Hematopoietic multipotent progenitor cell treated with erythropoietin and hydrocortisone succinate and interleukin-3 and kit ligand, for 17 days (in vitro differentiated cells): ENCODE results near the gene NPTN.

Experiments used
- DNase-seq: peaks from one replicate; pipeline ENCODE4 v3.0.0-alpha.2; 2015; ENCODE audit warnings: low spot score

NPTN gene

GRCh38 chr15:73631915-73632669 is 1.1 kb downstream of the NPTN start:
- peak; percentile 44 for DNase-seq

- DNase-seq: peak; percentile 41
Observed at GRCh38 chr15:73630921-73631362, 2.2 kb downstream of the NPTN start.

GRCh38 chr15:73629798-73630429 is 3.3 kb downstream of the NPTN start:
- no peak for DNase-seq

- no peak for DNase-seq
Observed at GRCh38 chr15:73628976-73629797, 4.0 kb downstream of the NPTN start.

- no peak for DNase-seq
Observed at GRCh38 chr15:73628102-73628501, 5.1 kb downstream of the NPTN start.

GRCh38 chr15:73626072-73626471 is 7.1 kb downstream of the NPTN start:
- DNase-seq: no peak

GRCh38 chr15:73624530-73624929 is 8.7 kb downstream of the NPTN start:
- DNase-seq: no peak

- DNase-seq: no peak
Observed at GRCh38 chr15:73621286-73621826, 11.8 kb downstream of the NPTN start.

- no peak for DNase-seq
Observed at GRCh38 chr15:73620078-73620477, 13.1 kb downstream of the NPTN start.

GRCh38 chr15:73617913-73618312 is 15.3 kb downstream of the NPTN start:
- no peak for DNase-seq

- DNase-seq: no peak
Observed at GRCh38 chr15:73617301-73617831, 15.8 kb downstream of the NPTN start.

- DNase-seq: no peak
Observed at GRCh38 chr15:73608941-73609340, 24.2 kb downstream of the NPTN start.

GRCh38 chr15:73608475-73608874 is 24.7 kb downstream of the NPTN start:
- no peak for DNase-seq

GRCh38 chr15:73607843-73608242 is 25.3 kb downstream of the NPTN start:
- DNase-seq: no peak

GRCh38 chr15:73607405-73607804 is 25.8 kb downstream of the NPTN start:
- DNase-seq: no peak

- no peak for DNase-seq
Observed at GRCh38 chr15:73605759-73606436, 27.3 kb downstream of the NPTN start.

GRCh38 chr15:73604477-73604876 is 28.7 kb downstream of the NPTN start:
- DNase-seq: no peak

GRCh38 chr15:73602992-73603391 is 30.2 kb downstream of the NPTN start:
- DNase-seq: no peak

GRCh38 chr15:73602446-73602843 is 30.7 kb downstream of the NPTN start:
- no peak for DNase-seq

GRCh38 chr15:73601451-73602445 is 31.4 kb downstream of the NPTN start:
- no peak for DNase-seq
